AG04450 (cell line): ENCODE data around the gene PRAC1. TPM values are rescaled to one million over a fixed set of nuclear protein-coding genes. Genes with fewer than 3 reads are reported as not detected.

Source experiments
- CTCF ChIA-PET: fragments of 300-600, 350-600 bp; formaldehyde crosslinking; extraction: SDS; loops from one replicate; lab custom pipeline; 2022; ENCODE audit warnings: antibody characterized with exemption, inconsistent platforms; lab: Charles Lee
- POLR2A ChIA-PET: fragments of 350-600 bp; formaldehyde crosslinking; extraction: SDS; loops from one replicate; lab custom pipeline; 2021; ENCODE audit warnings: antibody characterized with exemption, inconsistent platforms; lab: Yijun Ruan, JAX
- DNase-seq: peaks from one replicate; pipeline ENCODE4 v3.0.0-alpha.2; 2011; ENCODE audit warnings: low read depth, low spot score
- H3K27ac ChIP-seq: one replicate; pipeline ENCODE4 v1.5.1; 2012; ENCODE audit warnings: low read depth, low read length, control low read depth
- H3K27me3 ChIP-seq: one replicate; pipeline ENCODE4 v1.6.0; 2012; ENCODE audit warnings: low read length; ENCODE audit not compliant: control insufficient read depth, insufficient read depth
- H3K4me3 ChIP-seq: 2 replicates; pipeline ENCODE4 v1.5.1; 2011; ENCODE audit warnings: mild to moderate bottlenecking, low read depth, low read length, control low read depth
- H3K9me3 ChIP-seq: 2 replicates; pipeline ENCODE4 v1.5.1; 2012; ENCODE audit warnings: low read length; ENCODE audit not compliant: control insufficient read depth, insufficient read depth
- CTCF ChIP-seq: IDR thresholded peaks from 2 replicates; pipeline ENCODE4 v1.5.1; 2011; ENCODE audit warnings: low read depth, low read length, control low read depth, inconsistent platforms
- polyA plus RNA-seq: library from polyadenylated mRNA; depleted of rRNA; stranded (reverse); fragments of >200 nt; gene quantifications from 2 replicates; pipeline ENCODE4 v1.2.3, GENCODE V29; 2011

Gene PRAC1
- polyA plus RNA-seq, 1 experiment: not detected

DNA sequence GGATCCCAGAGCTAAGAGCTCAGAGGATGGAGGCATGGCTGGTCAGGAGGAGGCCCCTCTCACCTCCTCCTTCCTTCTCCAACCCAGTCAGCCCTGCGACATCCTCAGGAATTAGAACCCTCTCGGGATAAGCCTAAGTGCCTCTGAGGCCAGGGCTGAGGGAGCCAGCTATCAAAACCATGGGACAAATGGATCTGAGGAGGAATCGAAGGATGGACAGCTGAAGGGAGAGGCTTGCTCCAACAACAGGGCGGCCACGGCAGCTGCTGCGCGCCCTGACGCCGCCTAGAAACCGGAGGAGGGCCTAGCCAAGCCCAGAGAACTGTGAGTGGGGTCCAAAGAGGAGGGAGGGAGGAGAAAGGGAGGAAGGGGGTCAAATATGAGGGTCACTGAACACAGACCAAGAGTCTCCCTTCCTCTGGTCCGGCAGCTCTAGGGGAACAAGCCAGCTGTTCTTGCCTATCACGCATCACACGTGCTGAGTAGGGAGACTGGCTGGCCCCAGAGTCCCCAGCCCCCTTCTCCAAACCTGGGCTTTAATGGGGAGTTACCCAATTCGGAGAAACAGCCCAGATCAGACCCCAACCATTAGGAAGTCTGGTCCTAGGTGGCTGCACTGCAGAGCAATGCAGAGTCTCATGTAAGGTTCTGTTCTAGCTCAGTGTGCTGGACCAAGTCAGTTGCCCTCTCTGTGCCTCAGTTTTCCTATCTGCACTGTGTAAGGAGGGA is 12.2 kb upstream of the PRAC1 start:
- ChIA-PET CTCF (interaction anchor here (0.9 kb wide), 1 partner anchor 9 kb away, joined by 3 read pairs; no protein-coding TSS in a partner anchor), POLR2A (interaction anchor here (0.7 kb wide), 1 partner anchor 24 kb away, joined by 3 read pairs; no protein-coding TSS in a partner anchor)
- no peak for TF ChIP-seq CTCF
- H3K27me3 ChIP-seq: peaks cover 96% of the 10 kb centered on the region
- no peaks in the 10 kb centered on the region; the same call in 1 of the 2 replicates for H3K9me3 ChIP-seq
- no peak for DNase-seq
- no peak overlapping the region for H3K27ac ChIP-seq
- no peak overlapping the region for H3K4me3 ChIP-seq

GRCh38 chr17:48733632-48734328 is 11.5 kb upstream of the PRAC1 start:
- no peak for TF ChIP-seq CTCF
- H3K27ac ChIP-seq: no peak overlapping the region
- H3K27me3 ChIP-seq: peaks cover 96% of the 10 kb centered on the region
- no peaks in the 10 kb centered on the region; the same call in 1 of the 2 replicates for H3K9me3 ChIP-seq
- ChIA-PET POLR2A (interaction anchor here (0.7 kb wide), 1 partner anchor 24 kb away, joined by 3 read pairs; no protein-coding TSS in a partner anchor), CTCF (no interaction called here)
- no peak overlapping the region for H3K4me3 ChIP-seq
- no peak for DNase-seq

DNA sequence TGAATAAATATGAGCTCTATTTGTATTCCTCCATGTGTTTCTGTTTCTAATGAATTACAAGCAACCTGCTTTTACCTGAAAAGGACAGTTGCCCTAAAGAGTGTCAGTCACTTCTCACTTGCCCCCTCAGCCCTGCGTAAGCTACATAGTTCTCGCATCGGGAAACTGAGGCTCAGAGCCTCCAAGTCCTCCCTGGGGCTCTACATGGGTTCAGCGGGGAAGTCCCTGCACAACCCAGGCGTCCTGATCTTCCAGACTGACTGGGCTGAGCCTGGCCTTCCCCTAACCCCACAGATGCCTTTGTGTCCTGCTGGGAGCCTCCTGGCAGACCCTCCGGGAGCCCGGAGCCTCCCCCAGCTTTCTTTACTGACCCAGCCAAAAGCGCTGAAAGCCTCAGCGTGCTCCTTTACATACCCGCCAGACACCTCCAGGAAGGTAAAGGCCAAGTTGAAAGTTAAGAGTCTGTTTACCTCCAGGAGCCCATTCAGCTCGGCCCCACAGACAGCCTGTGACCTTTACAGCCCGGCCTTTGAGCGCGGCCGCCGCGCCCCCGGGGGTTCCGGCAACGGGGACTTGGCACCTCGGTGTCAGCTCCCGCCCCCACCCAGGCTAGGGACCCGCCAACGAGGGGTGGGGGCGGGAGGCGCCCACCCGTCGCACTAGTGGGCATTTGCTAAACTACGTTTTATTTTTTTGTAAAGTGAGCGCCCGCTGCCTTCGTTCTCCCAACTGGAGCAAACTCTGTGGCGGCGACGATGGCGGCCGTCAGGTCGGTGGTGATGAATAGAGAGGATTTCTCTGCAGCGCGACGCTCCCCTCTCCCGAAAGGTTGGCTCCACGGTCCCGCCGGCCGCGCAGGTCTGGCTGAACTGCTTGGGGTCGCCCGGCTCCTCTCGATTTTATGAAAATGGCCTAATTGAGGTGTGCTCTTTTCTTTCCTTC is 10.6 kb upstream of the PRAC1 start:
- Histone ChIP-seq H3K27ac (no peak overlapping the region), H3K4me3 (no peak overlapping the region), H3K9me3 (no peaks in the 10 kb centered on the region; the same call in 1 of the 2 replicates), H3K27me3 (peaks cover 96% of the 10 kb centered on the region)
- CTCF ChIA-PET: interaction anchor here (1.1 to 1.6 kb wide), 2 partner anchors 9 to 61 kb away, joined by 4 to 5 read pairs; no protein-coding TSS in a partner anchor
- no peak for DNase-seq
- POLR2A ChIA-PET: no interaction called here
- no peak for TF ChIP-seq CTCF

GRCh38 chr17:48731355-48731754 is 9.0 kb upstream of the PRAC1 start:
- TF ChIP-seq CTCF: no peak
- no peak for DNase-seq
- Histone ChIP-seq H3K9me3 (no peaks in the 10 kb centered on the region; the same call in 1 of the 2 replicates), H3K27me3 (peaks cover 96% of the 10 kb centered on the region), H3K27ac (no peak overlapping the region), H3K4me3 (no peak overlapping the region)
- POLR2A ChIA-PET: no interaction called here
- CTCF ChIA-PET: interaction anchor here (0.5 to 1.6 kb wide), 4 partner anchors 60 to 152 kb away, joined by 5 to 7 read pairs (median 6); no protein-coding TSS in a partner anchor
